ENCODE data around the gene CYP46A1. TPM values are rescaled to one million over a fixed set of nuclear protein-coding genes. Genes with fewer than 3 reads are reported as not detected.

CYP46A1 gene
- total RNA-seq, 1 donor from 2014 or later, result under 0.01 TPM

GRCh38 chr14:99774556-99775307 lies 90.6 kb downstream of the CYP46A1 start:
- TF ChIP-seq CTCF (conservative IDR thresholded peaks at IDR 0.05; ENCODE audit: low read depth, low read length), result no peak
- DNase-seq (ENCODE audit: low read depth), result no peak
- H3K4me3 ChIP-seq (ENCODE audit: low read depth, low read length), result no peak overlapping the region

- TF ChIP-seq CTCF (conservative IDR thresholded peaks at IDR 0.05; ENCODE audit: low read depth, low read length), result no peak
- H3K4me3 ChIP-seq (ENCODE audit: low read depth, low read length), result no peak overlapping the region
- DNase-seq (ENCODE audit: low read depth), result no peak
These were observed 91.3 kb downstream of the CYP46A1 start for GRCh38 chr14:99775351-99775750.

Other genes with a start within 250 kb of the CYP46A1 start
- gene SETD3, start 203.4 kb upstream of the CYP46A1 start, total RNA-seq, result 44.3 and 48.5 TPM in 2 replicates
- gene CCNK, start 202.9 kb upstream of the CYP46A1 start, total RNA-seq, result 8.4 and 11.3 TPM in 2 replicates
- gene CCDC85C, start 80.1 kb upstream of the CYP46A1 start, total RNA-seq, result 29.6 and 34.8 TPM in 2 replicates
- gene HHIPL1, start 39.2 kb upstream of the CYP46A1 start, total RNA-seq, result 0.87 and 4.9 TPM in 2 replicates
- gene EML1, start 109.1 kb downstream of the CYP46A1 start, total RNA-seq, result 10.1 and 25.1 TPM in 2 replicates